HG03103 (cell line): Measurements from ENCODE around the gene SCGB1C1.
A peak's percentile ranks its signal among the peaks of the same experiment; 100 is the strongest.
"Not testable (repeated sequence)": the region's sequence is repeated elsewhere in the genome, so short reads cannot be mapped to it uniquely, and the experiment has no call there.

Experiments used
- ATAC-seq: cut with Tn5 transposase; IDR thresholded peaks from one replicate; pipeline ENCODE4 v1.9.1; 2021; ENCODE audit warnings: low read depth; ENCODE audit not compliant: unreplicated experiment

Gene SCGB1C1

GRCh38 chr11:236774-237767 lies 44.2 kb downstream of the SCGB1C1 start, which contains the start of gene PSMD13:
Gene PSMD13 (plus strand): TSS chr11:236976. CDS start chr11:237050, 74 bp downstream.
- peak; percentile 63 for ATAC-seq

DNA sequence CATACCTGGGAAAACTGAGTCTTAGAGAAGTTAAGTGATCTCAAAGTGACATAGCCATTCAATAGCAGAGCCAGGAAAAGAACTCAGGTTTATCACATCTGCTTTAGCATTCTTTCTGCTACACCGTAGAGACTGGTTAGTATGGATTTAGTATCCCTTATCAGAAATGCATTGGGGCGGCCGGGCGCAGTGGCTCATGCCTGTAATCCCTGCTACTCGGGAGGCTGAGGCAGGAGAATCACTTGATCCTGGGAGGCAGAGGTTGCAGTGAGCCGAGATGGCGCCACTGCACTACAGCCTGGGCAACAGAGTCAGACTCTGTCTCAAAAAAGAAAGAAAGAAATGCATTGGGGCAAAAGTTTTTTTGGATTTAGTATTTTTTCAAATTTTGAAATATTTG lies 45.5 kb downstream of the SCGB1C1 start:
- ATAC-seq: not testable (repeated sequence)

DNA sequence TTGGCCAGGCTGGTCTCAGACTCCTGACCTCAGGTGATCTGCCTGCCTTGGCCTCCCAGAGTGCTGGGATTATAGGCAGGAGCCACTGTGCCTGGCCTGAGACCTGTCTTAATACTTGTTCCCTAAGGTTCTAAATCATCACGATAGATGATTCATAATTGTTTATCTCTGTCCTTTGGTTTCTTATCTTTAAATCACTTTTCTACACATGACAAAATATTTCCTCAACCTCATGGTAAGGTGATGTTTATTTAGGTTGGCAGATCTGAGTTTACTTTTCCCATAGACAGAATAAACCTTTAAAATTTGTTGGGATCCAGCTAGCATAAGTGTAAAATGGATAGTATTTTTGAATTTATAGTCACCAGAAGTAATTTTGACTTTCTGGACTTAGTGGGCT lies 47.4 kb downstream of the SCGB1C1 start:
- ATAC-seq: no peak

DNA sequence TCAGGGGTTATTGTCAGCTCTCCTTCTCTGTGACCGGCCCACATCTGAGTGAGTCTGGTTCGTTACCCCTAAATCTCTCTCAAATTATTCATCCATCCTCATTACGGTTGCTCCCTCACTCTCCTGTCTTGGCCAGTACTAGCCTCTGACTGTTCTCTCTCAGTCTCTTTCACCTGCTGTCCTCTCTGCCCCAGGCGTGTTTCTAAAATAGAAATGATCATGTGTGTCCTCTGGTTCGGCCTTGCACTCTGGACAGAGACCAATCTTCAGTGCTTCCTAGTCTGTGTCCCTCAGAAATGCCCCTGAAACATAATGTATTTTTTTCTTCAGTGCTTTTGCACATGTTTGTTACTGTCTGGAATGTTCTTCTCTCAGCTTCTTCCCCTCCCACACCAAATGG lies 48.8 kb downstream of the SCGB1C1 start:
- no peak for ATAC-seq
